GM19452 (cell line): ENCODE data around the gene LCP2.
"Not testable (repeated sequence)": the region's sequence is repeated elsewhere in the genome, so short reads cannot be mapped to it uniquely, and the experiment has no call there.

Source experiments
- ATAC-seq: cut with Tn5 transposase; IDR thresholded peaks from one replicate; pipeline ENCODE4 v1.9.1; 2021; ENCODE audit not compliant: unreplicated experiment

The LCP2 gene

DNA sequence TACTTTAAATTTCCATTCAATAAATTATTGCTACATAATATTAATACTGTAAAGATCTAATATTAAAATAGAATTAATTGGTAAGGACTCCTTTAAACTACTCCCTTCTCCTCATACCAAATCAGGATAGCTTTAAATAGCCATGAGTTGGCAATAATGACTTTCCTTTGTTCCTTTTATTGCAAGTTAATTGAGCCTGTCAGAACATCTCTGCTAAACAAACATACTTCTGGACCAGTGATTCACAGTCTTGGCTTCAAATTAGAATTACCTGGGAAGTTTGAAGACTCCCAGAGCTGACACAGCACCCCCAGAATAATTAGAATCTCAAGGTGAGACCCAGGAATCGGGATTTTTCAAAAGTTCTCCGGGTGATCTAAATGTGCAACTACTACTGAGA lies 46.1 kb downstream of the LCP2 start:
- no peak for ATAC-seq

- ATAC-seq: no peak
These were observed 46.7 kb downstream of the LCP2 start for GRCh38 chr5:170250810-170251317.

- no peak for ATAC-seq
These were observed 48.2 kb downstream of the LCP2 start for GRCh38 chr5:170249355-170249754.

- ATAC-seq: not testable (repeated sequence)
These were observed 48.7 kb downstream of the LCP2 start for GRCh38 chr5:170248931-170249227.

DNA sequence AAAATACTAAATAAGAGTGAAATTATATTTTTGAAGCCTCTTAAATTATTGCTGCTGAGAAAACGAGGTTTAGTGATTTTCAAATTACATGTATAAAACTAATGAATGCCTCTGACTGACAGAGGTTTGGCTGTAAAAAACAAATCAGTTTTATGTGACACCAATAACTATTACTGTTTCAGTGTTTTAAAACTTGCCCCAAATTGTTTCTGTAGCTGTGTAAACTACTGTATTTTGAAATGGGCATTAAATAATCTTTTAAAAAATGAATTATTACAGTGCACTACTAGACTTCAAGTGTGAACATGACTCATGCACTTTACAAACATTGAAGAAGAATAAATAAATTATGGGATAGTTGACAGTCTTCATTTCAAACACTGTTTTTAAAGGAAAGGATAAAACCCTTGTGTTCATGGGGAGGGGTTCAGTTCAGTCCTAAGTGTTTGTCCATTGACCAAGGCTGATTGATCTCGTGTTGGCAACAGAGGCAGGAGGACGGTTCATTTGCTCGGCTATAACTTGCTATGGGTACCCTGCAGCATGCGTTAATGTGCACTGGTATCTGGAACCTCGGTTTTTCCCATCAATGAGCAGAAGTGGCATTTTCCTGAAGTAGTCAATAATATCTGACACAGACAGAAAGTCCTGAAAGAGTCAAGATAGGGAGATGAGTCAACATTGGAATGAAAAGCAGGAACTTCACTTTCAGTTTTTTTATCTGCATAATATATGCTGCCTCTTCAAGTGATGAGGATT lies 49.2 kb downstream of the LCP2 start:
- no peak for ATAC-seq

- no peak for ATAC-seq
These were observed 50.2 kb downstream of the LCP2 start for GRCh38 chr5:170247363-170247762.

DNA sequence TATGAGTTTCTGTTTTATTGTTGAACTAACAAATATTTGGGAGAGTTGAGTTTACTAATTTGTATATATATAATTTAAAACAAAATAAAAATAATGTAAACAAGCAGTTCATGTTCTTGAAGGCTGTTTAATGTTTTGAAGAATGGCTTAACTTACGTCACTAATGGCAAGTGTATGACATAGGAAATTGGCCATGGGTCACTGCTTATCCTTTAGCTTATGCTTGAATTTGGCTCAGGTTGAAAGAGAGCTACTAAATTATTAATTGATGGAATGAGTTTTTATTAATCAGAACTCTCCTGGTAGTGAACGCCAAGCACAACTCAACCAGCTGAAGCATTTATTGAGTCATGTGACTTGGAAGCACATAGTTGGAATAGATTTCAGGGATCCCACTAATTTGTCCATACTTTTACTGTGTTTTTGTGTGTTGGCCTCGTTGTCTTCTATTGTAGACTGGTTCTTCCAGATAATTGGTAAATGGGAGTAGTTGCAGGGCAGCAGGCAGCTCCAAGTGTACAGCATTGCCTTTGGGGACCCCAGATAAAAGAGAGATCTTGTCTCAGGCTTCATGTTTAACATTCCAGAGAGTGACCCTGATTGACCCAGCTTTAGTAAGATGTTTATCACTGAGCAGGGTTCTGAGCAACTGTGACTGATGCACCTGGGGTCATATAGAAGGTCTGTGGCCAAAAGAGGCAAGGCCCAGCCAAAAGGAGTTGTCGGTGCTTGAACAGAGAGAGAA lies 51.3 kb downstream of the LCP2 start:
- ATAC-seq: no peak

- ATAC-seq: not testable (repeated sequence)
These were observed 52.1 kb downstream of the LCP2 start for GRCh38 chr5:170245436-170245835.

GRCh38 chr5:170238456-170239196 lies 59.0 kb downstream of the LCP2 start:
- ATAC-seq: no peak

GRCh38 chr5:170235876-170236864 lies 61.4 kb downstream of the LCP2 start:
- ATAC-seq: no peak

- ATAC-seq: no peak
These were observed 64.2 kb downstream of the LCP2 start for GRCh38 chr5:170233358-170233892.

GRCh38 chr5:170232786-170233185 lies 64.8 kb downstream of the LCP2 start, which contains the start of gene C5orf58:
TSS of gene C5orf58 (plus strand) at chr5:170232985. CDS start at chr5:170234977, 1,992 bp downstream.
- ATAC-seq: no peak

DNA sequence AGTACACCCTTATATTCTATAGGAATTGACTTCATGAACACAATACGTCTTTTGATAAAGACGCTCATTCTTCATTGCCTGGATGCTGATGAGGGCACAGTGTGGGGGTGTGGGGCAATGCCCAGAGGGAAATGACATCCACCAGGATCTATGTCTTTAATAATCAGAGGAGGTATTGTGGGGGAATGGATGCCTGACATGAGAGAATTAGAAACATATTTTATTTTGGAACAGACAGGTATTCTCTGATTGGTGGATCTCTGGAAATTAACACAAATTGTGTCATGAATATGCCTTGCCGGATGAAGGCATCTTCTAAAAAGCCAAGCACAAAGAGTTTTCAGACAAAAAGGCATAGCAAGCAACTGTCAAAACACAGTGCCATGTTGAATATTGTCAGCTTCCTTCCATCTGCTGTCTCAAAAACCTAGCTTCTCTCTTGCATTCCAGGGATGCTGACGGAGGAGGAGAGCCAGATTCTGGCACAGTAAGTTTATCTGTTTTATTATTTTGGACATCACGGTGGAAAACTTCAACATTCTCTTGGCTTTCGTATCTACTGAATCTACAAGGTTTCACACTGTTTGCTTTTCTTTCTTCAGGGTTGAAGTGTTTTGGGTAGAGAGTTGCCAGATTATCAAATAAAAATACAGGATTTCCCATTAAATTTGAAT lies 68.7 kb downstream of the LCP2 start:
- no peak for ATAC-seq

GRCh38 chr5:170226661-170227060 lies 70.9 kb downstream of the LCP2 start:
- ATAC-seq: no peak

DNA sequence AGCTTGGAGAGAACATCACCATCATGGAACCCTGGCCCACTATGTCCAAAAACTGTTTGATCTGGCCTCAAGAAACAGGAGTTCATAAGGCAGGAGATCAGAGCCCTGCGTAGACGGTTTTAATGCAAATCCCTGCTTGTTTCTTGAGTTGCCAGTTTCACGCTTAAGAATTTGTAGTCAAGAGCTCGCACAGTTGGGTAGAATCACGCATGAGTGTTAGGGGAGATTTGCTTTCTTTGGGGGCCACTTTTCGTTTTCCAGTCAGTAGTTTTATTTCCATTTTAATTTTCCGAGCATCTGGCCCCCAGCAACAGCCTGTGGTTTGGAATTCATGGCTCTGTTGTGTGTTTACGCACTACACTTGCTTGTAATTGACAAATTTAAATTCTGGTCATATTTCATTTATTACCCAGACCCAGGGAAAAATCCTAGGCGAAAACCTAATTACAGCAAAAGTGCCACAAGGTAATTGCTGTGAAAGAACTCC lies 71.4 kb downstream of the LCP2 start:
- ATAC-seq: no peak

DNA sequence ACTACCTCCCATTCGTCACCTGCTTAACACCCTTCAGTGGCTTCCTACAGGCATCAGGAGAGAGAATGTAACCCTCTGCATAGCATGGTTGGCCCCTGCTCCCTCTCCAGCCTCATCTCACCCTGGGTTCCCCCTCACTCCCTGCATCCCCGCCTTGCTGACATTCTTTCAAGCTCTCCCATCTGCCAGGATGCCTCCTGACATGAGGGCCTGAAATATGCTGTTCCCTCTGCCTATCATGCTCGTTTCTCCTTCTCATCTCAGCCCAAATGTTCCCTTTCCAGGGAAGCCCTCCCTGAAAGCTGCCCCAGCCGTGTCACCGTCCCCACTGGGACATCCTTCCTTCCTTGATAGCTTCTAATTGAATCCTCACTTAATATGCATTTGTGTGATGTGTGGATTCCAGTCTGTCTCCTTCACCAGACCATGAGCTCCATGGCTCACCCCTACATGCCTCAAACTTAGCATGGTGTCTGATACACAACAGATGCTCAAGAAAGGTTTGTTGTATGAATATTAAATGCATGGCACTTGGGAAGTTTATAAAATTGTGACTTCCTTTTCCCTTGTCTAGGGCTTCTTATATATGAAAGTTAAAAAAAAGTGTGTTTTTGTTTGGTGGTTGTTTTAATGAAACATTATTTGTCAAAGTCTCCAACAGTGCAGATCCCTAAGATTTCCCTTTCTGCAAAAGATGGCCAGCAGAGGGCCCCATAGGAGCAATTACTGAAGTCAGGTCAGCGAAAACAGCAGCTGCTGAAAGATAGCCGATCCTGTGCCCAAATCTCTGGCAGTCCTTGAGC lies 72.0 kb downstream of the LCP2 start:
- ATAC-seq: no peak

GRCh38 chr5:170223906-170224305 lies 73.7 kb downstream of the LCP2 start:
- no peak for ATAC-seq

GRCh38 chr5:170223360-170223759 lies 74.2 kb downstream of the LCP2 start:
- no peak for ATAC-seq

DNA sequence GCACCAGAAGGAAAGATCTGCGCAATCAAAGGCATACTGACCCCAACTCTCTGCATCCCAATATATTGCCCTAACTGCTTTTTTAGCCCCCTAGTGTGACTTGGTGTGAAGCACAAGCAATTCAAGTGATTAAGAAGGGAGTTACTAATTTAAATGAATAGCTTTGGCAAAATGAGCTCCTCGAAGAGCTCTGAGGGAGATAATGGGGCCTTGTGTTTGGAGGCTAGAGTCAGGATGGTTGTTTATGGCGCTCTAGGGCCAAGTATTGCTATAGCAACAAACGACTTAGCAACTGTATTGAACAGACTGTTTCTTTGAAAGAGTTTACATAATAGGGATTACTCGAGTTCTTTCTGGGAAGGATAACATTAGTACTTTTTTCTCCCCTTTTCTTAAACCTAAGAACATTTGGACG lies 76.2 kb downstream of the LCP2 start:
- ATAC-seq: no peak
